ENCODE results near the gene PLIN3. TPM values are rescaled to one million over a fixed set of nuclear protein-coding genes. Genes with fewer than 3 reads are reported as not detected.

The PLIN3 gene, protein sequence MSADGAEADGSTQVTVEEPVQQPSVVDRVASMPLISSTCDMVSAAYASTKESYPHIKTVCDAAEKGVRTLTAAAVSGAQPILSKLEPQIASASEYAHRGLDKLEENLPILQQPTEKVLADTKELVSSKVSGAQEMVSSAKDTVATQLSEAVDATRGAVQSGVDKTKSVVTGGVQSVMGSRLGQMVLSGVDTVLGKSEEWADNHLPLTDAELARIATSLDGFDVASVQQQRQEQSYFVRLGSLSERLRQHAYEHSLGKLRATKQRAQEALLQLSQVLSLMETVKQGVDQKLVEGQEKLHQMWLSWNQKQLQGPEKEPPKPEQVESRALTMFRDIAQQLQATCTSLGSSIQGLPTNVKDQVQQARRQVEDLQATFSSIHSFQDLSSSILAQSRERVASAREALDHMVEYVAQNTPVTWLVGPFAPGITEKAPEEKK
- 10 to 100 TPM; 18.5 to 66.3 (median 34.7) TPM for total RNA-seq

GRCh38 chr19:4867534-4868285, at the start of gene PLIN3:
Gene PLIN3, minus strand, starts transcription at chr19:4867667. Its CDS starts 6,273 bp downstream, at chr19:4861394.
- peak; percentile 94 for ATAC-seq
- WGBS, 2 donors (ENCODE audit: low coverage in 1 of 2) = 8% methylated on average over 24 of the region's 46 CpGs; no CpG with 5 or more reads in 1 of the 2 donors
- Histone ChIP-seq H3K4me1 (peaks cover 0 to 26% (median 7%) of the 10 kb centered on the region in 3 donors), H3K9me3 (no peaks in the 10 kb centered on the region), H3K27ac (peak within 1 kb of the TSS; percentile 12 to 88 (median 85)), H3K27me3 (no peaks in the 10 kb centered on the region), H3K4me3 (peak within 1 kb of the TSS; percentile 55 to 86), H3K36me3 (peaks cover 0 to 3% of the 10 kb centered on the region in 2 donors)
- peak; percentile 25 to 33 for TF ChIP-seq POLR2A (IDR thresholded peaks at IDR 0.05)
- TF ChIP-seq EP300 (IDR thresholded peaks at IDR 0.05) = no peak
- TF ChIP-seq, protein P1, sequence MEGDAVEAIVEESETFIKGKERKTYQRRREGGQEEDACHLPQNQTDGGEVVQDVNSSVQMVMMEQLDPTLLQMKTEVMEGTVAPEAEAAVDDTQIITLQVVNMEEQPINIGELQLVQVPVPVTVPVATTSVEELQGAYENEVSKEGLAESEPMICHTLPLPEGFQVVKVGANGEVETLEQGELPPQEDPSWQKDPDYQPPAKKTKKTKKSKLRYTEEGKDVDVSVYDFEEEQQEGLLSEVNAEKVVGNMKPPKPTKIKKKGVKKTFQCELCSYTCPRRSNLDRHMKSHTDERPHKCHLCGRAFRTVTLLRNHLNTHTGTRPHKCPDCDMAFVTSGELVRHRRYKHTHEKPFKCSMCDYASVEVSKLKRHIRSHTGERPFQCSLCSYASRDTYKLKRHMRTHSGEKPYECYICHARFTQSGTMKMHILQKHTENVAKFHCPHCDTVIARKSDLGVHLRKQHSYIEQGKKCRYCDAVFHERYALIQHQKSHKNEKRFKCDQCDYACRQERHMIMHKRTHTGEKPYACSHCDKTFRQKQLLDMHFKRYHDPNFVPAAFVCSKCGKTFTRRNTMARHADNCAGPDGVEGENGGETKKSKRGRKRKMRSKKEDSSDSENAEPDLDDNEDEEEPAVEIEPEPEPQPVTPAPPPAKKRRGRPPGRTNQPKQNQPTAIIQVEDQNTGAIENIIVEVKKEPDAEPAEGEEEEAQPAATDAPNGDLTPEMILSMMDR (IDR thresholded peaks at IDR 0.05) = no peak
- peak; percentile 66 for TF ChIP-seq POLR2AphosphoS5 (IDR thresholded peaks at IDR 0.05)

DNA sequence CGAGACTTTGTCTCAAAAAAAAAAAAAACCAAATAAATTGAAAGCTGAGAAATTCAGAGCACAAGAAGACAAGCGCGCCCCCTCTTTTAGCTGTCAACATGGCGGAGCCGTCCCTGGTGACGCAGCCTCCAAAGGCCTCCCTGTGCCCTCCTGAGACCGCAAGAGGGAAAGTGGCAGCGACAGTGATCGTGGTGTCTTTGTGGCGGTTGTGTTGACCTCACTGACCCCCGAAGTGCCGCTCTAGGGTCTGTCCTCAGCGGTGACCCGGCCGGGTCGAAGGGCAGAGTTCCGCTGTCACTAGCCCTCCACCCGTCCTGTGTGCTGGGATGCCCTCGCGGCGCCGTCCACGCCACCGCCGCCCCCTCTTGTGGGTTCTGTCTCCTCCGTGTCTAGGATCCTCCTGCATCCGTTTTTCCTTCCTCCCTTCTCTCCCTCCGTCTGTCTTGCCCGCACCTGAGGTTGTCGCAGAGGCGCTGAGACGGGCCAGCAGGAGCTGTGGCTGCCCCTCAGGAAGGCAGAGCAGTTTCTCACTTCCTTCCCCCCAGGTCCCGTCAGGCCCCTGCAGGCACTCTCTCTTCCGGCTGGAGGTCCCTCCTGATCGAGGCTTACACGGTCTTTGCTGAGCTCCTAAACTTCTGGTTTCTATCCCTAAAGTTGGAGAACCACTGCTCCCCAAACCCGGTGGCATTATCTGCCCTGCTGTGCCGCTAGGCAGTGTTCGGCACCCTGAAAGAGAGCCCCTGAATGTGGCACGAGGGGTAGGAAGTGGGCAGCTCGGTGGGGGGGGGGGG, 49.0 kb upstream of the PLIN3 start:
- Histone ChIP-seq H3K9me3 (no peaks in the 10 kb centered on the region), H3K4me3 (peak overlapping the region in 1 of 2 donors; percentile 32), H3K27me3 (no peaks in the 10 kb centered on the region), H3K27ac (peak overlapping the region in 1 of 4 donors; percentile 19), H3K4me1 (peaks cover 0 to 9% (median 5%) of the 10 kb centered on the region in 3 donors), H3K36me3 (no peaks in the 10 kb centered on the region)
- no peak for ATAC-seq
- no peak for TF ChIP-seq POLR2A (IDR thresholded peaks at IDR 0.05)
- TF ChIP-seq POLR2AphosphoS5 (IDR thresholded peaks at IDR 0.05) = no peak
- TF ChIP-seq, protein P1 (IDR thresholded peaks at IDR 0.05) = no peak
- no peak for TF ChIP-seq EP300 (IDR thresholded peaks at IDR 0.05)
- 75 to 92% methylated on average over 22 of the region's 41 CpGs for WGBS, 2 donors (ENCODE audit: low coverage in 1 of 2)

- H3K4me3 ChIP-seq = peak overlapping the region in 1 of 2 donors; percentile 27
- no peak for TF ChIP-seq POLR2AphosphoS5 (IDR thresholded peaks at IDR 0.05)
- TF ChIP-seq EP300 (IDR thresholded peaks at IDR 0.05) = no peak
- TF ChIP-seq POLR2A (IDR thresholded peaks at IDR 0.05) = no peak
- TF ChIP-seq, protein P1 (IDR thresholded peaks at IDR 0.05) = no peak
- H3K36me3 ChIP-seq = no peaks in the 10 kb centered on the region
- H3K27me3 ChIP-seq = peaks cover 9% of the 10 kb centered on the region
- no peak for ATAC-seq
- peaks cover 0 to 22% (median 18%) of the 10 kb centered on the region in 3 donors for H3K4me1 ChIP-seq
- H3K9me3 ChIP-seq = no peaks in the 10 kb centered on the region
- H3K27ac ChIP-seq = no peak overlapping the region
- 85 to 98% methylated on average over 4 to 7 of the region's 23 CpGs for WGBS, 2 donors (ENCODE audit: low coverage in 1 of 2)
Observed at GRCh38 chr19:4914736-4915501, 47.5 kb upstream of the PLIN3 start.

- Histone ChIP-seq H3K36me3 (no peaks in the 10 kb centered on the region), H3K4me1 (peaks cover 0 to 28% (median 24%) of the 10 kb centered on the region in 3 donors), H3K27me3 (peaks cover 16% of the 10 kb centered on the region), H3K27ac (no peak overlapping the region), H3K9me3 (no peaks in the 10 kb centered on the region), H3K4me3 (peak overlapping the region in 1 of 2 donors; percentile 27)
- 78 to 81% methylated on average over 8 to 14 of the region's 24 CpGs for WGBS, 2 donors (ENCODE audit: low coverage in 1 of 2)
- TF ChIP-seq, protein P1 (IDR thresholded peaks at IDR 0.05) = no peak
- TF ChIP-seq POLR2AphosphoS5 (IDR thresholded peaks at IDR 0.05) (no peak), EP300 (IDR thresholded peaks at IDR 0.05) (no peak), POLR2A (IDR thresholded peaks at IDR 0.05) (no peak)
- no peak for ATAC-seq
Observed at GRCh38 chr19:4913996-4914735, 46.7 kb upstream of the PLIN3 start.

Data from gastroesophageal sphincter (tissue), 4 donors.